Lung (tissue), 12 donors: ENCODE measurements around the gene NR2F1. TPM values are rescaled to one million over a fixed set of nuclear protein-coding genes. Genes with fewer than 3 reads are reported as not detected.

ENCODE experiments used
- ATAC-seq: fragments of 200-7000 bp; cut with Tn5 transposase; one replicate; pipeline ENCODE4 v1.9.1; 2020; ENCODE audit warnings: moderate number of reproducible peaks; ENCODE audit not compliant: insufficient read depth, low FRiP score
- DNase-seq, 3 donors: peaks; one replicate each; pipeline ENCODE4 v3.0.0-alpha.2; 2013 to 2017
- H3K27ac ChIP-seq, 2 donors: one replicate each; pipeline ENCODE4 v1.5.1; 2013; ENCODE audit warnings: mild to moderate bottlenecking in 2 of 2, moderate library complexity in 2 of 2, control low read depth in 1 of 2, inconsistent platforms in 1 of 2, low read depth in 1 of 2, low read length in 1 of 2
- H3K27me3 ChIP-seq, 3 donors: one replicate each; pipeline ENCODE4 v1.5.1; 2013; ENCODE audit warnings: low read length in 2 of 3; ENCODE audit not compliant: control insufficient read depth in 3 of 3, insufficient read depth in 3 of 3
- H3K36me3 ChIP-seq, 4 donors: one replicate each; pipeline ENCODE4 v1.5.1; 2013; ENCODE audit warnings: low read length in 4 of 4, mild to moderate bottlenecking in 1 of 4, moderate library complexity in 1 of 4; ENCODE audit not compliant: control insufficient read depth in 4 of 4, insufficient read depth in 4 of 4
- H3K4me1 ChIP-seq, 5 donors: one replicate each; pipeline ENCODE4 v1.5.1; 2013; ENCODE audit warnings: low read length in 5 of 5, mild to moderate bottlenecking in 2 of 5, moderate library complexity in 1 of 5; ENCODE audit not compliant: control insufficient read depth in 5 of 5, insufficient read depth in 5 of 5
- H3K4me3 ChIP-seq: one replicate; pipeline ENCODE4 v1.5.1; 2013; ENCODE audit warnings: mild to moderate bottlenecking, control low read depth, moderate library complexity
- H3K9ac ChIP-seq, 2 donors: one replicate each; pipeline ENCODE4 v1.5.1; 2013; ENCODE audit warnings: low read length in 2 of 2, control low read depth in 1 of 2; ENCODE audit not compliant: insufficient read depth in 1 of 2
- H3K9me3 ChIP-seq, 4 donors: one replicate each; pipeline ENCODE4 v1.5.1; 2013; ENCODE audit warnings: low read length in 3 of 4, mild to moderate bottlenecking in 1 of 4, moderate library complexity in 1 of 4; ENCODE audit not compliant: control insufficient read depth in 4 of 4, insufficient read depth in 3 of 4
- WGBS, 2 donors: extraction: QIAGEN DNeasy Blood & Tissue Kit; methylation state at CpG; one replicate each; pipeline ENCODE4 v1.1.7; 2013; 5-methylcytosine and 5-hydroxymethylcytosine counted together
- polyA plus RNA-seq, 2 donors: library from polyadenylated mRNA; stranded (reverse); fragments of 200-250 nt; gene quantifications; one replicate each; pipeline ENCODE4 v1.2.1, GENCODE V29; 2013
- total RNA-seq, 2 donors: library from RNA; depleted of rRNA in 1 of 2; stranded (reverse); fragments of >200 nt in 1 of 2; gene quantifications; one replicate each; pipeline ENCODE4 v1.2.1, GENCODE V29; 2014 to 2021
- TF ChIP-seq, protein P1 (sequence below): IDR thresholded peaks from 2 replicates; pipeline ENCODE4 v1.5.1; 2012; ENCODE audit warnings: mild to moderate bottlenecking; ENCODE audit errors: control extremely low read depth, extremely low read depth
- donor health status: control.
- donor health status: control.
- donor health status: Bipolar disorder and iron deficiency.
- donor health status: healthy.
- donor health status: DM: yes; HTN: yes; CAD: no.

Gene NR2F1
- total and polyA plus RNA-seq, 4 donors = 15.2 to 104 (median 58.3) TPM

DNA sequence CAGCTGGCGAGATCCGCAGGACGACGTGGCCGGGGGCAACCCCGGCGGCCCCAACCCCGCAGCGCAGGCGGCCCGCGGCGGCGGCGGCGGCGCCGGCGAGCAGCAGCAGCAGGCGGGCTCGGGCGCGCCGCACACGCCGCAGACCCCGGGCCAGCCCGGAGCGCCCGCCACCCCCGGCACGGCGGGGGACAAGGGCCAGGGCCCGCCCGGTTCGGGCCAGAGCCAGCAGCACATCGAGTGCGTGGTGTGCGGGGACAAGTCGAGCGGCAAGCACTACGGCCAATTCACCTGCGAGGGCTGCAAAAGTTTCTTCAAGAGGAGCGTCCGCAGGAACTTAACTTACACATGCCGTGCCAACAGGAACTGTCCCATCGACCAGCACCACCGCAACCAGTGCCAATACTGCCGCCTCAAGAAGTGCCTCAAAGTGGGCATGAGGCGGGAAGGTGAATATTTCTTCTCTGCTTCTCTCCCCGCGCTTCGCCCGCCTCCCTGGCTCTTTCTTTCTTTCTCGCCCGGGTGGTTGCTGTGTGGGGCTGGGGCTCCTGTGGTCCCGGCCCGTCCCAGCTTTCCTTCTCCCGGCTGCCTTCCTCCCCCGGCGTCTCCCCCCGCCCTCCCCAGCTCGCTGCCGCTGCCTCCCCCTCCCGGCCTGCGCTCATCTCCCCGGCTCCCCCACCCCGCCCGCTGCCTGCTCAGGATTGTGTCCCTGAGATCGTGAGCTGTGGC lies 2.2 kb downstream of the NR2F1 start:
- H3K27ac ChIP-seq = peak overlapping the region in 1 of 2 donors; percentile 82

DNA sequence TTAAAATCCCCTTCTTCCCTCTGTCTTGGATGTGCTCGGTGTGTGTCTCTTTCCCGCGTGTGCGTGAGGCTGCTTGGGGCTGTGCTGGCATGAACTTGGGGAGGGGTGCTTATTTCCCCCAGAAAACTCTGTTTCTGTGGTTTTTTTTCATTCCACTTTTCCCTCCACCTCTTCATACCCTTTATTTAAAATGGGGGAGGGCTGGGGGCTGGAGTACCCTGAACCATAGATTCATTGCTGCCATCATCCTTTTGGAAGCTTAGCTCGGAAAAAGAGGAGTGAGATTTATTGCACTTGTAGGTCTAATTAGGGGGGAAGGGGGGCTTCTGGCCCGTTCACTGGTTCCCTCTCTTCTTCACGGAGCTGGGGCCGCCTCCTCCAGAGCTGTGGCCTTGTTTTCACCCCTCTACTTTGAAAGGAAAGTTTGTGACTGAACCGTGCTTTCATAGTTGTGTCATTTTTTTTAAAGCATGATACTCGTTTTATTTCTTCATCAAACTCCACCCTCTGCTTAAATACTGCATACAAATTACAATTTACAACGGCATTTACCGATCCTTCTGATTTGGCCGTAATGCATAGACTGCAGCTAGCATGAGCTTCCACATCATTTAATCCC lies 2.9 kb downstream of the NR2F1 start:
- ATAC-seq (no peak), DNase-seq (peak; percentile 71 to 86 (median 82))
- H3K27me3 ChIP-seq = peaks cover 0 to 42% (median 4%) of the 10 kb centered on the region in 3 donors
- 13 to 15% methylated on average over 13 of the region's 13 CpGs for WGBS, 2 donors
- H3K27ac ChIP-seq = peak overlapping the region in 1 of 2 donors; percentile 64
- TF ChIP-seq, protein P1, sequence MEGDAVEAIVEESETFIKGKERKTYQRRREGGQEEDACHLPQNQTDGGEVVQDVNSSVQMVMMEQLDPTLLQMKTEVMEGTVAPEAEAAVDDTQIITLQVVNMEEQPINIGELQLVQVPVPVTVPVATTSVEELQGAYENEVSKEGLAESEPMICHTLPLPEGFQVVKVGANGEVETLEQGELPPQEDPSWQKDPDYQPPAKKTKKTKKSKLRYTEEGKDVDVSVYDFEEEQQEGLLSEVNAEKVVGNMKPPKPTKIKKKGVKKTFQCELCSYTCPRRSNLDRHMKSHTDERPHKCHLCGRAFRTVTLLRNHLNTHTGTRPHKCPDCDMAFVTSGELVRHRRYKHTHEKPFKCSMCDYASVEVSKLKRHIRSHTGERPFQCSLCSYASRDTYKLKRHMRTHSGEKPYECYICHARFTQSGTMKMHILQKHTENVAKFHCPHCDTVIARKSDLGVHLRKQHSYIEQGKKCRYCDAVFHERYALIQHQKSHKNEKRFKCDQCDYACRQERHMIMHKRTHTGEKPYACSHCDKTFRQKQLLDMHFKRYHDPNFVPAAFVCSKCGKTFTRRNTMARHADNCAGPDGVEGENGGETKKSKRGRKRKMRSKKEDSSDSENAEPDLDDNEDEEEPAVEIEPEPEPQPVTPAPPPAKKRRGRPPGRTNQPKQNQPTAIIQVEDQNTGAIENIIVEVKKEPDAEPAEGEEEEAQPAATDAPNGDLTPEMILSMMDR = no peak
- peak overlapping the region; percentile 39 for H3K4me3 ChIP-seq
- peaks cover 0 to 11% (median 0%) of the 10 kb centered on the region in 4 donors for H3K9me3 ChIP-seq
- peak overlapping the region; percentile 63 to 99 for H3K9ac ChIP-seq
- peaks cover 0 to 50% (median 15%) of the 10 kb centered on the region in 4 donors for H3K36me3 ChIP-seq
- H3K4me1 ChIP-seq = peaks cover 0 to 19% (median 4%) of the 10 kb centered on the region in 5 donors

More for the DNA sequence above, 2.2 kb downstream of the NR2F1 start:
- Histone ChIP-seq H3K9ac (peak overlapping the region; percentile 63 to 99), H3K36me3 (peaks cover 0 to 53% (median 14%) of the 10 kb centered on the region in 4 donors), H3K9me3 (peaks cover 0 to 11% (median 0%) of the 10 kb centered on the region in 4 donors), H3K4me1 (peaks cover 0 to 14% (median 2%) of the 10 kb centered on the region in 5 donors), H3K4me3 (peak overlapping the region; percentile 77), H3K27me3 (peaks cover 0 to 48% (median 4%) of the 10 kb centered on the region in 3 donors)
- 2% methylated on average over 56 to 70 of the region's 70 CpGs for WGBS, 2 donors
- ATAC-seq = no peak
- peak in 1 of 3 donors; percentile 38 for DNase-seq
- TF ChIP-seq, protein P1 = no peak

DNA sequence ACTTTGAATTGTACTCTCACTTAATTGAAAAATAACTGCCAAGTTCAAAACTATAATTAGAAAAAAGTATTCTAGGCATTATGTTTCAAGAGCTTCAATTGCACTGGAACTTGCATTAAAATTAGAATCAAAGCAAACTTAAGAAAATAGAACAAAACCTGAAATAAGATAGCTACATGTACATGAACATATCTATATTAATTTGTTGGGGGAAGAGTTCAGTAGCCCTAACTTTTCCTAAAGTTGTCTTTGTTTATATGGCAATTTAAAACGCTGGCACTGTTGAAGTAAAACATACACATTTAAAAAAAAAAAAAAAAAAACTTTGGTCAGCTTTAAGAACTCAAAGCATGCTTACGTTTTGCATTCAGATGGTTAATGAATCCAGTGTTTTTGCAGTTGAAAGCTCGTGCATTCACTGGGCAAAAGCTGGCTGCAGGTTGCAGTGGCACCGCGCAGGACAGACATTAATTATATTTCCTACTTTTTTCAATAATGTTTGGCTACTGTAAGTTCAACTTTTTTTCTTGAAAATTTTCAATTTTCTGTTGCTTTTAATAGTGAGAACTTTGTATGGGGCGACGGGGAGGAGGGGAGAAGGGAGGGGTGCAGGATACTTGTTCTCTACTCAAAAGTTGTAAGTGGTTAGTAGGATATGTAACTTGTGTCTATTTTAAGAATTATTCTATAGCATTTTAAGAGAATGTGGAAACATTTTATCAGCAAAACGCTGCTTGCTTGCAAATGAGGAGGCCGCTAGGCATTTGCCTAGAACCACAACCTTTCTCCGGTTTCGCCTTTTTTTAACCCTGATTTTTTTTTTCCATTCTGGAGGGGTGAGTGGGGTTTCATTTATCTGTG lies 3.9 kb downstream of the NR2F1 start:
- Histone ChIP-seq H3K27me3 (peaks cover 0 to 42% (median 4%) of the 10 kb centered on the region in 3 donors), H3K27ac (peak overlapping the region in 1 of 2 donors; percentile 75), H3K4me1 (peaks cover 0 to 30% (median 11%) of the 10 kb centered on the region in 5 donors), H3K9ac (peak overlapping the region; percentile 63 to 99), H3K9me3 (peaks cover 0 to 11% (median 0%) of the 10 kb centered on the region in 4 donors), H3K36me3 (peaks cover 0 to 60% (median 17%) of the 10 kb centered on the region in 4 donors), H3K4me3 (peak overlapping the region; percentile 48)
- ATAC-seq (no peak), DNase-seq (peak in 2 of 3 donors; percentile 80 to 81)
- WGBS, 2 donors = 26 to 34% methylated on average over 11 of the region's 11 CpGs
- TF ChIP-seq, protein P1 = no peak
